Measurements from ENCODE around the gene PEX12.
"Not testable (repeated sequence)": the region's sequence is repeated elsewhere in the genome, so short reads cannot be mapped to it uniquely, and the experiment has no call there.

The PEX12 gene

GRCh38 chr17:35578197-35578928 is at the start of gene PEX12:
PEX12 (minus strand) TSS chr17:35578571; CDS start chr17:35578021, 550 bp downstream.
- DNase-seq (ENCODE audit: low read depth in 1 of 2, low spot score in 1 of 2), result peak; percentile 76 to 78

GRCh38 chr17:35627417-35627816 is 49.0 kb upstream of the PEX12 start:
- no peak for DNase-seq (ENCODE audit: low read depth in 1 of 2, low spot score in 1 of 2)

- DNase-seq (ENCODE audit: low read depth in 1 of 2, low spot score in 1 of 2), result no peak
Observed at GRCh38 chr17:35621768-35622167, 43.4 kb upstream of the PEX12 start.

- no peak for DNase-seq (ENCODE audit: low read depth in 1 of 2, low spot score in 1 of 2)
Observed at GRCh38 chr17:35618628-35619027, 40.3 kb upstream of the PEX12 start.

GRCh38 chr17:35617505-35617904 is 39.1 kb upstream of the PEX12 start:
- no peak for DNase-seq (ENCODE audit: low read depth in 1 of 2, low spot score in 1 of 2)

- DNase-seq (ENCODE audit: low read depth in 1 of 2, low spot score in 1 of 2), result no peak
Observed at GRCh38 chr17:35616536-35616935, 38.2 kb upstream of the PEX12 start.

- no peak for DNase-seq (ENCODE audit: low read depth in 1 of 2, low spot score in 1 of 2)
Observed at GRCh38 chr17:35614810-35615209, 36.4 kb upstream of the PEX12 start.

GRCh38 chr17:35612924-35613521 is 34.7 kb upstream of the PEX12 start:
- DNase-seq (ENCODE audit: low read depth in 1 of 2, low spot score in 1 of 2), result no peak

GRCh38 chr17:35610746-35611145 is 32.4 kb upstream of the PEX12 start:
- not testable (repeated sequence) for DNase-seq (ENCODE audit: low read depth in 1 of 2, low spot score in 1 of 2)

GRCh38 chr17:35609831-35610230 is 31.5 kb upstream of the PEX12 start:
- DNase-seq (ENCODE audit: low read depth in 1 of 2, low spot score in 1 of 2), result no peak

- DNase-seq (ENCODE audit: low read depth in 1 of 2, low spot score in 1 of 2), result no peak
Observed at GRCh38 chr17:35607239-35607847, 29.0 kb upstream of the PEX12 start.

- no peak for DNase-seq (ENCODE audit: low read depth in 1 of 2, low spot score in 1 of 2)
Observed at GRCh38 chr17:35605678-35606077, 27.3 kb upstream of the PEX12 start.

- DNase-seq (ENCODE audit: low read depth in 1 of 2, low spot score in 1 of 2), result no peak
Observed at GRCh38 chr17:35603674-35604073, 25.3 kb upstream of the PEX12 start.

GRCh38 chr17:35597604-35598003 is 19.2 kb upstream of the PEX12 start:
- no peak for DNase-seq (ENCODE audit: low read depth in 1 of 2, low spot score in 1 of 2)

GRCh38 chr17:35596530-35597233 is 18.3 kb upstream of the PEX12 start:
- DNase-seq (ENCODE audit: low read depth in 1 of 2, low spot score in 1 of 2), result no peak

- DNase-seq (ENCODE audit: low read depth in 1 of 2, low spot score in 1 of 2), result no peak
Observed at GRCh38 chr17:35596072-35596471, 17.7 kb upstream of the PEX12 start.

- no peak for DNase-seq (ENCODE audit: low read depth in 1 of 2, low spot score in 1 of 2)
Observed at GRCh38 chr17:35588196-35588920, 10.0 kb upstream of the PEX12 start.

- peak; percentile 94 to 98 for DNase-seq (ENCODE audit: low read depth in 1 of 2, low spot score in 1 of 2)
Observed at GRCh38 chr17:35587074-35587961, 8.9 kb upstream of the PEX12 start, which contains the start of gene AP2B1. AP2B1 (plus strand) TSS chr17:35587322; CDS start chr17:35594031, 6,709 bp downstream.

GRCh38 chr17:35586569-35587073 is 8.2 kb upstream of the PEX12 start:
- DNase-seq (ENCODE audit: low read depth in 1 of 2, low spot score in 1 of 2), result no peak

GRCh38 chr17:35584061-35584460 is 5.7 kb upstream of the PEX12 start:
- no peak for DNase-seq (ENCODE audit: low read depth in 1 of 2, low spot score in 1 of 2)
